HG02642 (cell line): ENCODE results near the gene NOTO.
"Not testable (repeated sequence)": the region's sequence is repeated elsewhere in the genome, so short reads cannot be mapped to it uniquely, and the experiment has no call there.

Experiments used
- ATAC-seq: cut with Tn5 transposase; IDR thresholded peaks from one replicate; pipeline ENCODE4 v1.9.1; 2021; ENCODE audit warnings: mild to moderate bottlenecking; ENCODE audit not compliant: unreplicated experiment, poor library complexity

The NOTO gene

DNA sequence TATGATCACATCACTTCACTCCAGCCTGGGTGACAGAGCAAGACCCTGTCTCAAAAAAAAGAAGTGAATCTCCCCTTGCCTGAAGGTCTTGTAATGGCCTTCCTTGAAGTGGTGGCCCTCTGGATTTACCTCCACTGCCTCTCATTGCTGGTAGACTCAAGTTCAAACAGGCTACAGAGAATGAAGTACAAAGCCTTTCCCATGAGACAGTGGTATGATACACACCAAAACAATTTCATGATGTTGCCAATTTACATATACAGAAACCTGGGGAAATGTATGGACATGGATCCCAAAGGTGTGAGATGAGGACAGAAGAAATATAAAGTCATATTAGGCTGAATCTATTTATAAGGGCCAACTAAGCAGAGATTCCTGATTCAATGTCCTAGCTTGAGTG is 4.8 kb upstream of the NOTO start:
- no peak for ATAC-seq

DNA sequence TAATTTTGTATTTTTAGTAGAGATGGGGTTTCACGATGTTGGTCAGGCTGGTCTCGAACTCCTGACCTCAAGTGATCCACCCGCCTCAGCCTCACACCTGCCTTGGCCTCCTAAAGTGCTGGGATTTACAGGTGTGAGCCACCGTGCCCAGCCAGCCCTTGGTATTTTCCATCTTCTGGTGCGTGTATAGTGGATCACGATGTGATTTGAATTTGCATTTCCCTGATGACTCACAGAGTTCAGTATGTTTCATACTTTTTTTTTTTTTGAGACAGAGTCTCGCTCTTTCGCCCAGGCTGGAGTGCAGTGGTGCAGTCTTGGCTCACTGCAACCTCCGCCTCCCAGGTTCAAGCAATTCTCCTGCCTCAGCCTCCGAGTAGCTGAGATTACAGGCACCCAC is 2.1 kb upstream of the NOTO start:
- not testable (repeated sequence) for ATAC-seq

DNA sequence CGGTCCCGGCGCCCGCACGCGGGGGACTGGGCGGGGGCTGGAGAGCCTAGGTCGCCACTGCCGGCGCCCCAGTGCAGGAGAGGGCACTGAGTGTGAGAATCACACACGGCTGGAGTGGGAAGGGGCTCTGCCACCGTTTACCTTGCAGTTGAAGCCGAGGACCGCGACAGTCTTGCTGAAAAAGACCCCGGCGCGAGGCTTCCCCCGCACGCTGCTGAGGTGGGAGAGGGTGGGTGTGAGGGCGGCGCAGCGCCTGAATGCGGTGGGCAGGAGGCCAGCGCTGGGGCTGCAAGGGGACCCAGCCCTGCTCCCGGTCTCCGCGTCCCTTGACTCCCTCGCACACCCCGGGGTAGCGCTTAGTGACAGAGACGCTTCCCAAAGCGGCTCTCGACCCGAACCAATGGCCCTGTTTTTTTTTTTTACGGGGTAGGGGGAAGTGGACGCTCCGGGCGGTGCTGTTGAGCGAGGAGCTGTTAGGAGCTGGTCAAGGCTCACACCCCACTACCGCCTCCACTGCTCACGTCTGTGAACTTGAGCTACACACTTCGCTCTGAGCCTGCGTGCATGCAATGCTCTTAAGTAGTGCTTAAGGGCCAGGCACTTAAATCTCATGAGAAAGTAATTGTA is 794 bp downstream of the NOTO start:
- ATAC-seq: no peak

DNA sequence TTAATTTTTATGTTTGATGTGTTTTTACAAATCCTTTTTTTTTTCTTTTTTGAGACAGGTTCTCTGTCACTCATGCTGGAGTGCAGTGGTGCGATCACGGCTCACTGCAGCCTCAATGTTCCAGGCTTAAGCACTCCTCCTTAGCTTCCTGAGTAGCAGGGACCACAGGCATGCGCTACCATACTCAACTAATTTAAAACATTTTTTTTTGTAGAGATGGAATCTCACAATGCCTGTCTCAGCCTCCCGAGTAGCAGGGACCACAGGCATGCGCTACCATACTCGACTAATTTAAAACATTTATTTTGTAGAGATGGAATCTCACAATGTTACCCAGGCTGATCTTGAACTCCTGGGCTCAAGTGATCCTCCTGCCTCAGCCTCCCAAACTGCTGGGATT is 3.2 kb downstream of the NOTO start:
- no peak for ATAC-seq

DNA sequence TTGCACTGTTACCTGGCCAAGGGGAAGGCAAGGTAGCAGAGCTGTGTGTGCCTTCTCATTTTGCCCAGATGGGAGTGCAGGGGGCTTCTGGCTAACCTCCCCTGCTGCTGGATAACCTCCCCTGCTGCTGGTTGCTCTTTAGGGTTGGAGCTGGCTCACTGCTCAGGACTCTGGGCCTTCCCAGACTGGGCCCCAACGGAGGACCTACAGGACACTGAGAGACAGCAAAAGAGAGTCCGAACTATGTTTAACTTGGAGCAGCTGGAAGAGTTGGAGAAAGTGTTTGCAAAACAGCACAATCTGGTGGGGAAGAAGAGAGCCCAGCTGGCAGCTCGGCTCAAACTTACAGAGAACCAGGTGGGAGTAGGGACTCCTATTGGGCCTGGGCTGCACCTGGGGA is 5.9 kb downstream of the NOTO start:
- ATAC-seq: no peak

DNA sequence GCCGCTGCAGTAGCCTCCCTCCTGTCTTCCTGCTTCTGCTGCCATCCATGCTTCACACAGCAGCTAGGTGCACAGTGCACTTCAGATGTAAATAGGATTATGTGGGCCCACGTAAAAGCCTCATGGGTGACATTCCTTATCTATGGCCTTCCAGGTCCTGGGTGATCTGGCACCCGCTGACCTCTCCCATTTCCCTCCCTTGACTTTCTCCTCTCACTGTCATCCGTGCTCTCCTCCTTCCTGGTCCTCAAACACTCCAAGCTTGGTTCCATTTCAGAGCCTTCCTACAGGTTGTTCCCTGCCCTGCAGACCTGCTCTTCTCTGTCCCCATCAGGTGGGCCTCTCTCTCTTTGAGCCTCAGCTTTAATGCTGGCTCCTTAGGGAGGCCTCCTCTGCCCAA is 7.6 kb downstream of the NOTO start:
- no peak for ATAC-seq

DNA sequence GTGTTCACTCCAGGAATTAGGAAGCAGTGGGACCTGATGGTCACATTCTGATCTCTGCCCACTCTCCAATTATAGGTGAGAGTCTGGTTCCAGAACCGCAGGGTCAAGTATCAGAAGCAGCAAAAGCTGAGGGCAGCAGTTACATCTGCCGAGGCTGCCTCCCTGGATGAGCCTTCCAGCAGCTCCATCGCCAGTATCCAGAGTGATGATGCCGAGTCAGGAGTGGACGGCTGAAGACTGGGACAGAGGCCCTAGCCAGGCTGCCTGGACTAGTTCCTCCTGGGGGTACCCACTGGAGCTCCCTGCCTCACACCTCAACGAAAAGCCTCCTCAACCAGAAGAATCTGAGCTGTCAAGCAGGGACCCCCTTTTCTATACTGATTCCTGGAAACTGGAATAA is 8.3 kb downstream of the NOTO start:
- ATAC-seq: no peak

DNA sequence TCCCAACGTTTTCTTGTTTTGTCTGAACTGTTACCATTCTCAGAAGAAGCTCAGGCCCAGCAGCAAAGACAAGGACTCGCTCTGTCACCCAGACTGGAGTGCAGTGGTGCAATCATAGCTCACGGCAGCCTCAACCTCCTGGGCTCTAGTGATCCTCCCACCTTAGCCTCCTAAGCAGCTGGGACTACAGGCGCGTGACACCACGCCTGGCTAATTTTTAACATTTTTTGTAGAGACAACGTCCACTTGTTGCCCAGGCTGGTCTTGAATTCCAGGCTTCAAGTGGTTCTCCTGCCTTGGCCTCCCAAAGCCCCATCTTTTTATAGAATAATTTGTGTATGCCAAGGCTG is 9.7 kb downstream of the NOTO start:
- no peak for ATAC-seq

DNA sequence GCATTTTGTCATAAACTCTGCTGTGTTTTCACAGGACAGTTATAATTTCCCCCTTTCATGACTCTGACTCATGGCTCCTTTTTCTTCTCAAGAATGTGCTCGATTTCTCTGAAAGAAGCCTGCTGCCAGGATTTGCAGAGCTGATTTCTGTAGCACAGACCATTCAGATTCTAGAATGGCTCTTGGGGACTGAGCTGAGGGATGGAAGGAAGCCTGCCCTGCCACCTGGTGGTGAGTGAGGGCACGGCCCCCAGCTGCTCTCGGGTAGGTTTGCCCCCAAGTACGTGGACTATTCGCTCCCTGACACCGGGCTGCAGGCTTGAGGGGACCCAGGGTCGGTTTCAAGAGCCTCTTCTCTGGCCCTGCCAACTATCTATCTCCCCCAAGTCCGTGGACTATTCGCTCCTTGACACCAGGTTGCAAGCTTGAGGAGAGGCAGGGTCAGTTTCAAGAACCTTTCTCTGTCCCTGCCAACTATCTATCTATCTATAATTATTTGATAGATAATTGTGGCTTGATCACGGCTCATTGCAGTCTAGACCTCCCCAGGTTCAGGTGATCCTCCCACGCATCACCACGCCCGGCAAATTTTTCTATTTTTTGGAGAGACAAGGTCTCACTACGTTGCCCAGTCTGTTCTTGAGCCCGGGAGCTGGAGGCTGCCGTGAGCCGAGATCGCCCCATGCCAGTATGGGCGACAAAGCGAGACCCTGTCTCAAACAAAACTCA is 10.2 kb downstream of the NOTO start:
- peak; percentile 62 for ATAC-seq

DNA sequence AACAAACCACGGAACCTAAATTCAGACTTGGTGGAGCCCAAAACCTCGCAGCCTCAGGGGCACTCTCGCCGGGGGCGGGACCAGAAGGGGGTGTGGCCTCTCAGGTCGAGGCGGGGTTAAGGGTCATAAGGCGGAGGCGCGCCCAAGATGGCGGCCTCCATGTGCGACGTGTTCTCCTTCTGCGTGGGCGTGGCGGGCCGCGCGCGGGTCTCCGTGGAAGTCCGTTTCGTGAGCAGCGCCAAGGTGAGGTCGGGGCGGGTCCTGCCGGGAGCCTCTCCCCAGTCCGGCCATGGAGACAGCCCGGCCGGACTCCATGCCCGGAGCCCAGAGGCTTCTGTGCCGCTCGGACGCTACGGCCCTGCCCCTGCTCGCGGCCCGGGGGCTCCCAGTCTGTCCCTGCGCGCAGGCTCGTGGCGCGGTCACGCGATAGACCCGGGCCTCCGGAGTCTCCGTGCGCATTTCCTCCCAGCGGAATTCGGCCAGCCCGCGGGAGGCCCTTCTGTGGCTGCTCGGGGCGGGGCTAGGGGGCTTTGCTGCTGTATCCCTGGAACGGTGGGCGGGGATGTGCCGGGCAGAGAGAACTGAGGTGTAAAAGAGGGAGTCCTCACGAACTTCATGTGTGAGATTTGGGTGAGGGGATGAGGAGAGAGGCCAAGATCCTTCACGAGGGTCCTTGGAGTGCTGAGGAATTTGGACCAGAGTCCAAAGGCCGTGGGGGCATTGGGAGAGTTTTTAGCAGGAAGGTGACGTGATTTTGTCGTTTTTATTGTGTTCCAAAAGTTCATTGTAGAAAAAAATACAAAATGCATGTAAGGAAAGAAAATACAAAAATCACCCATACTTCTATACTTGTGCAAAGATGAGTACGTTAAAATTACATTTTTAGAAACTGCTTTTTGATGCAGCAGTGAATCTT is 12.0 kb downstream of the NOTO start, which contains the start of gene SMYD5:
Gene SMYD5, plus strand, starts transcription at position 126 of the 916 bp plus-strand sequence. Its CDS starts 22 bp downstream, at position 148.
- ATAC-seq: peak; percentile 92

DNA sequence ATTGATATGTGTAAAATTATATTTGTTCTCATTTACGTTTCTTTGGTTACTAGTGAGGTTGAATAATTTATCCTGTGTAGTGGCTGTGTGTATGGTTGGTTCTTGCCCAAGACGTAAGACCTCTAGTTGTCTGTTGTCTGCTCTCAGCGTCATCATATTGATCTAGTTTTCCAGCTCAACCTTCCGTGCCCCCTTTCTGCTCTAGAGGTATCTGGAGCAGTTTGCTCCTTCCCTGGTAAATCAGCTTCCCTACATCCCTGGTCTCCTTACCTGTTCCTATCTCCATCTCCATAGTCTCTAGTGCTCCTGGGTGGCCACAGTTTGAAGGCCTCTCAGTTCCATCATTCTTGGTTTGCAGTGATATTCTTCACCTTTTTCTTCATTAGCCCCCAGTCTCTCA is 12.9 kb downstream of the NOTO start:
- ATAC-seq: no peak

DNA sequence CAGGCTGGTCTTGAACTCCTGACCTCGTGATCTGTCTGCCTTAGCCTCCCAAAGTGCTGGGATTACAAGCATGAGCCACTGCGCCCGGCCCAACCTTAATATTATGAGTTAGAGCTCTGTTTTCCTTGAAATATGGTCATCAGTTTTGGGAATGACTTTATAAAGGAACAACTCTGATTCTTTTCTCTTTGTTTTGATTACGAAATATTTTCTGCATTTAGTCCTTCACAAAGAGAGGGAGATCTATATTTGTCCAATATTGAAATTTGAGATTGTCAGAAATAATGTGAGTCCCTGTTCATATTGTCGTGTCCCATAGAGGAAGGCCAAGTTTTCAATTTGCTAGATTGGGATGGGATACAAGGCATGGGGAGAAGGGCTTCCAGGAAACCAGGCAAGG is 14.8 kb downstream of the NOTO start:
- no peak for ATAC-seq

DNA sequence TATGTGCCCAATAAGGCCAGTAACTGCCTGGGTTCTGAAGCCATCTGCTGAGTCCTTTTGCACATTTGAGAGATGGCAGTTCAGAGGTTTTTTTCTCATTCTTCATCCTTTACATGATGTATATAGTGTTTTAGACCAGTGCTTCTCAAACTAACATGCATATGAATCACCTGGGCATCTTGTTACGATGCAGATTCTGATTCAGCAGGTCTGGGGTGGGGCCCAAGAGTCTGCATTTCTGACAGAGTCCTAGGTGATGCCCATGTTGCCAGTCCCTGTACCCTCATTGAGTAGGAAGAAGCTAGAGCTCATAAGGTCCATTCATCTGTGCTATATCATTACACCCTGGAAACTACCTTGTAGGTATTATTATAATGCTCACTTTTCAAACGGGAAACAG is 15.5 kb downstream of the NOTO start:
- ATAC-seq: no peak

DNA sequence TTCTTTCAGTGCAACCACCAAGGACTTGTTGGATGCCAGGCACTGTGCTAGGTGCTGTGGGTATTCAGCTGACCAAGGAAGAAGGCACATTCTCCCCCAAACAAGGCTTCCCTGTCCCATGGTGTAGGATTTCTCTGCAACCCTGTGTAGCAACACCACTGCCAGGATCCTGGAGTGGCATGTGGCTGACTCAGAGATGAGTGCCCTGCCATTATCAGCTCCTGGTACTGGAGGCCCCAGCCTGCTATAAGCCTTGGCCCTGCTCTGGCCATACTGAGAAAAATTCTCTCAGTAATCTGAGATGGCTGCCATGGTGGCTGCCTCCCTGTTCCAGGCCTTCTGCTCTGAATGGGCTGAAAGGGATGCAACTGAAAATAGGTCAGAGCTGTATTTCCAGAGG is 15.9 kb downstream of the NOTO start:
- ATAC-seq: no peak

DNA sequence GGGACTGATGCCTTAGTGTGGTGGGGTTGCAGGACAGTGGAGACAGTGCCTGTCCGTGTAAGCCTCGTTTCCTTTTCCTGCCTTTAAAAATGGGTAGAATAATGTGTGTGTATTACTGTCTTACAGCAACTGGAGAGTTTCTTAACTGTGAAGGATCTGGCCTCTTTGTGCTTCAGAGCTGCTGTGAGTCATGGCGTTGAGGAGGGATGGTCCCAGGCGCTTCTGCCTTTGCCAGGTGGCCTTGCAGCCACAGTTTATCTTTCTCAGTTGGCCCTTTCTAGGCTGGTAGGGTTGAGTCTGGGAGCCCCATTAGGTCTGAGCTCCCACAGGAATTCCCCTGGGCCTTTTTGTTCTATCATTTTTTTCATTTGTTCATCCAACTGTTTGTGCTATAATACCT is 21.4 kb downstream of the NOTO start:
- no peak for ATAC-seq

DNA sequence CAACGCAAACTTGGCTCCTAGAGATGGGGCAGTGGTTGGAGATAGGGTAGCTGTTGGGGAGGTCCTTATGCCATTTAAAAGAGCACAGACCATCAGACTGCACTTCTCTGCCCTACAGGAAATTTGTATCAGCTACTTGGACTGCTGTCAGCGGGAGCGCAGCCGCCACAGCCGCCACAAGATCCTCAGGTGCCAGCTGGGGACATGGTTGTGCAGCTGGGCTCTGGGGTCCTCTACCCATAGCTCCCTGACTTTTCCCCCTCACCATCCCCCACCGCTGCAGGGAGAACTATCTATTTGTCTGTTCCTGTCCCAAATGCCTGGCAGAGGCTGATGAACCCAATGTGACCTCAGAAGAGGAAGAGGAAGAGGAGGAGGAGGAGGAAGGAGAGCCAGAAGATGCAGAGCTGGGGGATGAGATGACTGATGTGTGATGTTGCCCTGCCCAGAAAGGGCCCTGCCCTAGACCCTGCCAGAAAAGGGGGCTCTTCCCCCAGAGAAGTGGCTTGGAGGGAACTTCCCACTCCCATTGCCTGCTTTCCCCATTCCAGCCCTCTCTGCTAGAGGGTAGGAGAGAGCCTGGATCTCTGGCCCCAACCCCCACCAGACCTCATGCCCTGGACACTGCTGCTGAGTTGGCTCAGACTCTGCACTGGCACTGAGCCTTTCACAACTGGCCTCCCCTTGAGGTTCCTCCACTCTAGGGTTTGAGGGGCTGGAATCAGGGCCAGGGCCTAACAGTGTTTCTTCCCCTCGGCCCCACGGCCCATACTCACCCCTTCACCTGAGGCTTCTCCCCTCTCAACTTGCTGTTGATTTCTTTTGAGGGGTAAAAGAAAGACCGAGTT is 23.4 kb downstream of the NOTO start:
- ATAC-seq: no peak

DNA sequence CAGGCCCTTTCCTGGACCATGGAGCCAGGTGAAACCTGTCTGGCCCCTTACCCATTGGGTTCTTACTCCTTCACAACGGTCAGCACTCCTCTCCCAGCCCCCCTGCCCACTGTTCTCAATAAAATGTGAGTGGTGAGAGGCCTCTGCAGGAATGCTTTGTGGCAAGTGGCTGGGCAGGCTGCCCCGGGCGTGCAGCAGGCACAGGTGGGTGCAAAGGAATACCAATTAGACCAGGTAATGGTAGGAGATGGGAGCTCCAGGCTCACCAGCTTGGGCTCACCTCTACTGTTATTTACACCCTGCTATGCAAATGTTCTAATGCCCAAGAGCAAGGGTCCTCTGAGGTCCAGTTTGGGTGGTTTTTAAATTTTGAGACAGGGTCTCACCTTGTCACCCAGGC is 24.7 kb downstream of the NOTO start:
- no peak for ATAC-seq

DNA sequence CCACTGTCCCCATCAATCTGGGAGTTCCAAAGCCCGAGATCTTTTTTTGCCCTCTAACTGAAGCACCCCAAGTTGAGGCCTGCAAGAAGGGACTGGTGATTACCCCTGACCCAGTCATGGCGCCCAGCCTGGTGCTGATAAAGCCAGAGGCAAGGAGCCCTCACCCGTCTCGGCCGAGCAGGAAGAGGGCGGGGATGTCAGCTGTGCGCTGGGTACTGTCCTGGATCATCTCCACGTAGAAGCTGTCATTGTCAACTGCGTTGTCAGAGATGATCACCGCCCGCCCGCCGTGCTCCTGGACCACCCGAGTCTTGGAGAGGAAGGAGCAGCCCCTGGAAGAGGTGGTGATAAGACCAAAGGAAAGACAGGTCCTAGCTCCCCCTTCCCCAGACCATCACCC is 26.3 kb downstream of the NOTO start:
- ATAC-seq: no peak

DNA sequence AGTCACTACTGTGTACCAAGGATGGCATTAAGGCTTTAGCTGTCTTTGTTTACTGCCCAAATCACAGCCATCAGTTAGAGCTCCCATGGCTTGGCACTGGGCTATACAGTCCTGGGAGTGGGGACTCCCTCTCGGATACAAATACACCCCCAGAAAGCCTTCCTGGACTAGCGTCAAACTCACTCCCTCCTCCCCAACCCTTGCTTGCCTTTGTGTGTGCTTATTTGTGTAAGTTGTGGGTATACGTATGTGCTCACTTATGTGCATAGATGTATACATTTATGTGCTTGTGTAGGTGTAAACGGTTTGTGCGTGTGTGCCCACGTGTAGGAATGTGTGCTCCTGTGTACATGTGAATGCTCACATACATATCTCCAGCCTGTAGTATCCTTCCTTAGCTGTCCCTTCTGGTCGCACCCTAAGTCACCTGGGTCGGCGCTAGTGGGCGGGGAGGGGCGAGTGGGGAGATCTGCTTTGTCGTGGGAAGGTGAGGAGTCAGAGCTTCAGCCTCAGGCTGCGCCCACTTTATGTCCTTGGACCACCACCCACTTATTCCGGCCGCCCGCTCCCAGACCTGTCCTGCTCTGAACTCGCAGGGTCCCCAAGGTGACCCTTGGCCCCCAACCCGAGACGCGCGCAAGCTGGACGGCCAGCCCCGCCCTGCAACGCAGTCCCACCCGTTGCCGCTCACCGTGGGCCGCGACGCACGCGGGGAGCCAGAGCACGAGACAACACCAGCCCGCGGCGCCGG is 30.2 kb downstream of the NOTO start:
- ATAC-seq: peak; percentile 14
